GM18519 (cell line): Measurements from ENCODE around the gene ACSF3.
"Not testable (repeated sequence)": the region's sequence is repeated elsewhere in the genome, so short reads cannot be mapped to it uniquely, and the experiment has no call there.

Source experiments
- ATAC-seq: cut with Tn5 transposase; IDR thresholded peaks from one replicate; pipeline ENCODE4 v1.9.1; 2021; ENCODE audit warnings: mild to moderate bottlenecking, moderate library complexity; ENCODE audit not compliant: unreplicated experiment, low FRiP score

Gene ACSF3

DNA sequence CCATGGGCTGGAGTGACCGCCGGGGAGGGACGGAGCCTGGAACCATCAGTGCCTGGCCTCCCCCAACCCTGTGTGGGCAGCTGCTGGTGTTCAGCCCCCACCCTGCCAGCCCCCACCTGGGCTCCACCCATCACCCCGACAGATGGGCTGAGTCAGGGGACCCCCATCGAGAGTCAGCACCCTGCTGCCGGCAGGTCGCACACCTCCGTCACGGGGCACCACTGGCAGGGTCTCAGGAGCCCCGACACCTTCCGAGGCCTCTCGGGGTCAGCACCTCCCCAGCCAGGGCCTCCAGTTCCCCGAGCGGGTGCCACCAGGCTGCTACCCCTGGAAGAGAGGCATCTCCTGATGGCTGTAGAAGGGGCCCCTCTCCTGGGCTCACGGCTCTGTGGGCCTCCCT lies 38.3 kb upstream of the ACSF3 start:
- no peak for ATAC-seq

DNA sequence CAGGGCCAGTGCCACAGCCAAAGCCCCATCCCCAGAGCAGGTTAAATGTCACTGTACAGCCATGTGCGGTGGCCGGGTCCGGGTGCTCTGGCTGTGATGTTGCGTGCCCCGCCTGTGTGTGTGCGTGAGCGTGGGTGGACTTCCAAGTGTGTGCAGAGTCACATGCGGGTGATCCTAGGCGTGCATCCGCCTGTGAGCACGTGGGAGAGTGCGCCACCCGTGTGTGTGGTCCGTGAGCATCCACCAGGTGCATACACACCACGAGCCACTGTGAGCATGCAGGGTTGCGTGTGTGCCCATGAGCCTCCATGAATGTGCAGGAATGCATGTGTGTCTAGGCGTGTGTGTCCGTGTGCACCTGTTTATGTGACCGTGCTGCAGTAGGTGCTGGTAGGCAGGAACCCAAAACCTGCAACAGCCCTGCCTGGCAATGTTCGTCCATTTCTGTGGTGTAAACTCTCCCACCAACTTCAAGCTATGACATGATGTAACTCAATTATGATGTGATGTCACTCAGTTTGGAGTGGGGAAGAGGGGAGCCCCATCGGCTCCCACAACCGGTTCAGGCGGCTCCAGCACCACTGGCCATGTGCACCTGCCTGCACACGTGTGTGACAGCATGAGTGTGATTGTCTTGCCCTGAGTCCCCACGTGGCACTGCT lies 37.6 kb upstream of the ACSF3 start:
- no peak for ATAC-seq

DNA sequence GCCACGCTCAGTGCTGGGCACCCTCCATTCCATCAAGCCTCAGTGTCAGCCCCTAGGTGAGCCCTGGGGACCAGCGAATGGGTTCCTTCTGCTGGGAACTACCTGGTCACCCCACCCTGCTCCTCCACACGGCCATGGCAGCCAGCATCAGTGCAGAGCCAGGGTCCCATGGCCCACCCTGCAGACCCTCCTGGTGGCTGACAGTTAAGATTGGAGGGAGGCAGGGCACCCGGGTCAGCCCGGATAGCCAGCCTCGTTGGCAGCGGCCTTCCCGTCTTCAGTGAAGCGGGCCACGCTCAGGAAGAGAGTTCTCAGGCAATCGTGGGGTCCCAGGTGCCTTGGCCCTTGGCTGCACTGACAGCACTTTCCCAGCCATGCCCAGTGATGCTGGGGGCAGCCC lies 37.1 kb upstream of the ACSF3 start:
- ATAC-seq: no peak

DNA sequence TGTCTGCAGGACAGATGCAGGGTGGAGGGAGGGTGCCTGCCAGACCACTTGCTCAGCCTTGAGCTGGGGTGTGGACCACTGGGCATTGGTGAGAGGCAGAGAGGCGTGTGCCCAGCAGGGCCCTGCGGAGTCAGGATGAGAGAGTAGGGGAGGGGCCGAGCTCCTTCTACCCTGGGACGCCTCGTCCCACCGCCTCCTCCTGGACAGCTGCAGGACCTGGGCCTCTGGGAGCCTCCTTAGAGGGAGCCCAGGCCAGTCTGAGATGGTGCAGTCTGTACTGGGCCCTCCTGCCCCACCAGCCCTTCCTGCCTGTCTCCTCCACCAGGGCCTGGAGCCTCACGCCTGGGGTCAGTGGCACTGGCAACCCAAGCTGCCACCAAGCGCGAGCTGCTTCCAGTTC lies 35.9 kb upstream of the ACSF3 start:
- ATAC-seq: no peak

DNA sequence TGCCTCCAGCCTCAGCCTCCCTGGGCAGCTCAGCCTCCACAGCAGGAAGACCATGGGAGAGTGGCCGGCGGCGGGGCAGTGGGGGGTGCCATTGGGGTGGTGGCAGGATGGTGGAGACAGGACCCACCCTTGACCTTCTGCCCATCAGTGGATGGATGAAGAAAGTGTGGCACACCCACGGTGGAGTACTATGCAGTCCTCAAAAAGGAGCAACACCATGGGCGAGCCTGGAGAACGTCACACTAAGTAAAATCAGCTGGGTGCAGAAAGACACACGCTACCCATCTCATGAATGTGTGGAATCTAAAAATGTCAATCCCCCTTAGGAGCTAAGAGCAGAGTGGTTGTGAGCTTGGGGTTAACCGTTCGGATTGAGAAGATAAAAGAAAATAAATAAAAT lies 34.8 kb upstream of the ACSF3 start:
- no peak for ATAC-seq

DNA sequence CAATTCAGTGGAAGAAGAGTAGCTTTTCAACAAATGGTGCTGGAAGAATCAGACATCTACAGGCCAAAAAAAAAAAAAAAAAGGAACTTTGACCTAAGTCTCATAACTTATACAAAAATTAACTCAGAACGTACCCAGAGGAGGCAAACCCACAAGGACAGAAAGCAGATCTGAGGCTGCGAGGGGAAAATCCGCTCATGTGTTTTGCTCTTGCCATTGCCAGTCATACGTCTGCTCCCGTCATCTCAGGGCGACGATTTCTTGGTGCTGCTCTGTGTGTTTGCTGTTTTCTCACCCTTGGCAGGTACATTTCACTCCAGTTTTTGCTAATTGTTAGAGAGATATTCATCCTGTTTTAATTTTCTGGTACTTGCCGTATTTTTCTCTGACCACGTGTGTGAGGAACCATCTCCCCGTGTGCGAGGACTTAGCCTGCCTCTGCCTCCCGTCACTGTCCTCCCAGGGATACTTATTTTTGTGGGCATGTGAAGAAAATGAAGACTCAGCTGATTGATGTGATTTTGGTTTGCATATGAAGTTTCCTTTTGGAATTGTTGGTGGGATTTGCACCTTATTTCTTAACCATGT lies 33.4 kb upstream of the ACSF3 start:
- ATAC-seq: no peak

DNA sequence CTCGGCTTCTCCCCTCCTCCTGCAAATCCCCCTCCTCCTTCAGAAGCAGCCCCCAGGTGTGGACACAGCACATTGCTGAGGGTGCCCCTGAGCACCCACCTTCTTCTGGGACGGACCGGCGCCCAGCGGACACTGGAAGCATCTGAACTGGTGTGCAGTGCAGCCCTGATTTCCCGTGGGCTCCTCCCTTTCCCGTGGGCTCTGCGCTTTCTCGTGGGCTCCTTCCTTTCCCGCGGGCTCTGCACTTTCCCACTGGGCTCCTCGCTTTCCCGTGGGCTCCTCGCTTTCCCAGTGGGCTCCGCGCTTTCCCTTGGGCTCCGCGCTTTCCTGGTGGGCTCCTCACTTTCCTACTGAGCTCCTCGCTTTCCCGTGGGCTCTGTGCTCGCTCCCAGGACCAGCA lies 32.6 kb upstream of the ACSF3 start:
- ATAC-seq: no peak

DNA sequence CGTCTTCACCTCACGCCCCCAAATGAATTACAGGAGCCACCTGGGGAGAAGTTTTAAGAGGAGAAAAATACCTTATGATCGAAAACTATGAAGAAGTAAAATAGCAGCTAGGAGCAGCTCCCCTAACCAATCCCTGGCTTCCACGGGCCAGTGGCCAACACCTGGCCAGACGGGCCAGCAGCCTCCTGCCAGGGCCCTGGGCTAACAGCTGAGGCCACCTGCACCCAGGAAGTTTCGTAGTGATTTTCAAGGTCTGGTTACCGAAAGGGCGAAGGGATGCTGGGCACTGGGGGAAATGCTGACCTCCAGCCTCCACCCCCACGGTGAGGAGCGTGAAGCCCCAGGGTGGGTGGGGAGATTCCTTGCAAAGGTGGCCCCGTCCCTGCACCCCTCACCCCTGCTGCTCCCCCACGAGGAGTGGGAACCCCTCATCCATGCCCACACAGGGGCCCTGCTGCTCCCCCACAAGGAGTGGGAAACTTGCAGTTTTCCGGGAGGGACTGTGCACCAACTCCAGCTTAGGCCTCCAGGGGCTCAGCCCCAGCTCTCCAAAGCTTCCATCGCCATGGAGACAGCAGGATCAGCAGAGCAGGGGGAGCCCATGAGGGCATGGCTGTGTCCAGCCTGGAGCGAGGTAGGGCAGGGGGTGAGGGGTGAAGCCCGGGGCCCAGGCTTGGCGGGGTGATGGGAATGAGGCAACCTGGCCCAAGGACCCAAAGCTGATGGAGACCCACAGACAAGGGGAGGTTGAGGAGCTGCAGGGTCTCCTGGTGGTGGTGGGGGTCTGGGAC lies 31.9 kb upstream of the ACSF3 start:
- no peak for ATAC-seq

DNA sequence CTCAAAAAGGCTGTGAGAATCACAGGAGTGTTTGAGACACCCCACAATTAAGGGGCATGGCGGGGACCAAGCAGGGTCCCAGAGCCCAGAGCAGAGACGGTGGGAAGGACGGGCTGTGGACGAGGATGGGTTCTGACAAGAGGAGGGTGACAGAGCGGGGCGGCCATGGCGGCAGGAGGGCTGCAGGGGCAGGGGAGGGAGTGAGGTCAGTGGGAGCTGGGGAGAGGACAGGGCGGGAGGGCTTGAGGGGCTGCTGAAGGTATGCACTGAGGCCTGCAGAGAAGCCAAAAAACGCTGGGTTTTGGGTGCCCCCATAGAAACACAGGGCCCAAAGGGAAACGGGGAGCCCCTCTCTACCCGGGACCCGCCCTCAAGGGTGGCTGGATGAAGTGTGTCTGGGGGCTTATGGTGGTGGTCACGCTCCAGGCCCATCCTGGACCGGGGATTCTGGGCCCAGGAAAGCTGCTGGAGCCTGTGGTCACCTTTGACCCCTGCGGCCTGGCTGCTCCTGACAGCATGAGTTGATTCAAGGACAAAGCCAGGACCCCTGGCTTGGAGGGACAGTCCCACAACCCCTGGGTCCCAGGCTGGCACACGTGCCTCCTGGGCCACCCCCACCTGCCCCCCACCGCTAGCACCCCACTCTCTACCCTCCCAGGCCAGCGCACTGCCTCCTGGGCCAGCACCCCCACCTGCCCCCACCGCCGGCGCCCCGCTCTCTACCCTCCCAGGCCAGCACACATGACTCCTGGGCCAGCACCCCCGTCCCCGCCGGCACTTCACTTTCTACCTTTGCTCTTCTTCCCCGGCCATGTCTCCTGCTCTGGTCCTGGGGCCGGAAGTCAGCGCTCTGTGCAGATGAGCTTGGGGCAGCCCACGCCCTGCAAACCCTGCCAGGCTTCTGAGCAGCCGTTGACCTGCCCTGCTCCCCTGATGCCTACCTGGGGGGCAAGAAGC lies 31.0 kb upstream of the ACSF3 start:
- no peak for ATAC-seq

DNA sequence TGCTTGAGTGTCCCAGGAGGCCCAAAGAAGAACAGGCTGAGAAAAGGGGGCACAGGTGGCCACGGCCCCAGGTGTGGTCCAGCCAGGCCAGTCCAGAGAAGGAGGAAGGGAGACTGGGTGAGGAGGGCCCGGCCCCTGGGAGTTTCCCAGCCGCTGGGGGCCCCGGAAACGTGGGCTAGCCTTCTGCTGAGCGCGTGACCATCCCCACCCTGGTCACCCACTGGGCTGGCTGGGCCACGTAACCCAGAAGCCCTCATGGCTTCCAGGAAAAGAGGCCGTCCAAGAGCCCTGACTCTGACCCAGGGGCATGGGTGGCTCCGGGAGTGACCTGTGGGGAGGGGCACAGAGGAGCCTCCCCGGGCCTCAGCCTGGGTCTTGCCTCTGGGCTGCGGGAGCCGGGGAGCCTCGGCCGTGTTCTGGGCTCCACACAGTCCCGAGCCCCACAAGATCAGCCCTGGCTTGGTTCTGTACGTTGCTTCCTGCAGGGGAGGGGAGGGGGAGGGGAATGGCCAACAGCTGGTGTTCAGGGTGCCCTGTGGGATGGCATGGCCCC lies 29.8 kb upstream of the ACSF3 start:
- ATAC-seq: no peak

DNA sequence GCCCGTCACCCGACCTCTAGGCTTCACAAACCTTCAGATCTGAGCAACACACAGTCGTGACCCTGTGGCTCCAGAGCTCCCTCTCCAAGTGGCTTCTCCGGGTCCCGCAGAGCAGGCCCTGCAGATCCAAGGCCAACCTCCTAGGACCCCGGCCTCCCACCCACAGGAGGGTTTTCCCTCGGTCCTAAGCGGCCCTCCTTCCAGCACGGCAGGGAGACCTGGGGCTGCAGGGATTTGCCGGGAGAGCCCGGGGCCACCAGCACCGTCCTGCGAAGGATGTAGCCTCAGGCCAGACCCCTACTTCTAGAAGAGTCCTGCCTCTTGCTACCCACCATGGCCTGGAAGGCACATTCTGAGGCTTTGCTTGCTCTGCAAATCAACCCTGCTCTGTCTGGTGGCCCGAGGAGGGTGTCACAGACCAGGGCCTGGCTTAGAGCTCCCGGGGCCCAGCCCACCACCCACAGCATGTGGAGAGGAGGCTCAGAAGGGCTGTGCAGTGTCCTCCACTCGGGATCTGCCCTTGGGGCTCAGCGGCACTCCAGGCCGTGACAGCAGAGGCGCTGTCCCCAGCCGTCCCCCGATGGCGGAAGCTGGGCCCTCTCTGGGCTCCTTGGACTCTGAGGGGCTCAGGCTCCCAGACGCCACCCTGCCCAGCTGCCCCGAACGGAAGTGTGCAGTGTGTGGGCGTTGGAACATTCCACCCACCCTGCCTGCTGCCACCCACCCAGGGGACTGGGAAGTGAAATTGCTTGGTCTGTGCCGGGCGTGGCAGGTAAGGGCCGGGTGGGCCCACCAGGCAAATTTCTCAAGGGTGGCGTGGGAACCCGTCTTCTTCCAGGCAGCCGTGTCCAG lies 28.8 kb upstream of the ACSF3 start:
- ATAC-seq: no peak

DNA sequence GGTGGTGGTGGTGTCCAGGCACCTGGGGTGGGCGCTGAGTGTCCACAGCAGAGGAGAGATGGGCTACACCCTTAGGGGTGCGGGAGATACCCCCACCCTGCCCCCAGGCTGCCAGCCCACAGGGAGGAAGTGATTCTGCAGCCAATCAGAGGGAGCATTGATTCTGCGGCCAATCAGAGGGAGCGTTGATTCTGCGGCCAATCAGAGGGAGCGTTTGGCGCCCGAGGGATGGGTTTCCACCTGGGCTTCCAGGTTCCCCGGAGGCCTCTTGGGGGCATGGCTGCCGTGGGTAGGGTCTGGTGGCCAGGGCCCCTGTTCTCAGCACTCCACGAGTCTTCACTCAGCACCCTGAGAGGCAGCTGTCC lies 28.2 kb upstream of the ACSF3 start:
- ATAC-seq: no peak

DNA sequence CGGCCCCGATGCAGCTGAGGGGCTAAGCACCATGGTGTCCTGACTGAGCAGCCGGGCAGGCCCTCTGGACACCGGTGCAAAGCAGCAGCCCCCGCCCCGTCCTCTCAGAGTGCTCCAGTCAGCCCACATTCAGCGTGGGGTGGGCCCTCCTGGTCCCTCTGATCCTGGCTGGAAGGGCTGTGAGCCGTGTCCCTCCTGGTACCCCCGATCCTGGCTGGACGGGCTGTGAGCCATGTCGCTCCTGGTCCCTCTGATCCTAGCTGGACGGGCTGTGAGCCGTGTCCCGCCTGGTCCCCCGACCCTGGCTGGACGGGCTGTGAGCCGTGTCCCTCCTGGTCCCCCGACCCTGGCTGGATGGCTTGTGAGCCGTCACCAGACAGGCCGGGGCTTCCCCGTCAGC lies 26.9 kb upstream of the ACSF3 start:
- no peak for ATAC-seq

DNA sequence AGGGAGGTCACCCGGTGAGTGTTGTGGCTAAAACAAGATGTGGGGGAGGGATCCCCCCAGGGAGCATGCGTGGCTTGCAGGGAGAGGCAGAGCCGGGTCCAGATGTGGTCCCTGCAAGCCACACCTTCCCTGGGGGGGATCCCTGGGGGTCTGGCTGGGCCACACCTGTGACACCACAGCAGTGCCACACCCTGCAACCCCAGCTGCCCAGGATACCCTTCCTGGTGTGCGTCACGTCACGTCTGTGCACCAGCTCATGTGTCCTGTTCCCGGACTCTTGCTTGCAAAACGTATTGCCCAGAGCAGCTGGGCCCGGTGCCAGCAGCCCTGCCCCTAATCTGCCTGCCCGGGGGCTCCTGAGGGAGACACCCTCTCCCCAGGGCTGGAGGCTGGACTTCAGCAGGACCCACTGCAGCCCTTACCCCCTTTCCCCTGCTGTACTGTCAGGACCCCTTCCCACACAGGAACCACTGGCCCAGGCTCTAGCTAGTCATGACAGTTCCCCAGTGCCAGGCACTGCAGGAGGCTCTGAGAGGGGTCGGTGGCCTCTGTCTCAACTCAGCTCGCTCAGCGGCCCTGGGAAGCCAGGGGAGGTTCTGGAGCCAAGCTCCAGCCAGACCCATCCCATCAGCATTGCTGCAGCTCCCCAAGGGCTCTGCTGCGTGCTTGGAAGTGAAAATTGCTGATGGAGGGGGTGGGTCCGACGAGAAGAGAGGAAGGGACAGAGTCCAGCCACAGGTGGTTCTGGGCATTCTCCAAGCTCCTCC lies 25.8 kb upstream of the ACSF3 start:
- no peak for ATAC-seq

DNA sequence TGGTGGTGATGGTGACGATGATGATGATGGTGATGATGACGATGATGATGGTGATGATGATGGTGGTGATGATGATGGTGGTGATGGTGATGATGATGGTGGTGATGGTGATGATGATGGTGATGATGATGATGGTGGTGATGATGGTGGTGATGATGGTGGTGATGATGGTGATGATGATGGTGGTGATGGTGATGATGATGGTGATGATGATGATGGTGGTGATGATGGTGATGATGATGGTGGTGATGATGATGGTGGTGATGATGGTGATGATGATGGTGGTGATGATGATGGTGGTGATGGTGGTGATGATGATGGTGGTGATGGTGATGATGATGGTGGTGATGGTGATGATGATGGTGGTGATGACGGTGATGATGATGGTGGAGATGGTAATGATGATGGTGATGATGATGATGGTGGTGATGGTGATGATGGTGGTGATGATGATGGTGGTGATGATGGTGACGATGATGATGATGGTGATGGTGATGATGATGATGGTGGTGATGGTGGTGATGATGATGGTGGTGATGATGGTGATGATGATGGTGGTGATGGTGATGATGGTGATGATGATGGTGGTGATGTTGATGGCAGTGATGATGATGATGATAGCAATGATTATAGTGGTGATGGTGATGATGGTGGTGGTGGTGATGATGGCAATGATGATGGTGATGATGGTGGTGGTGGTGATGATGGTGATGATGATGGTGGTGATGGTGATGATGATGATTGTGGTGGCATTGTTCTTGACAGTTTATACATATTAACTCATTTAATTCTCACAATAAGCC lies 24.6 kb upstream of the ACSF3 start:
- not testable (repeated sequence) for ATAC-seq

DNA sequence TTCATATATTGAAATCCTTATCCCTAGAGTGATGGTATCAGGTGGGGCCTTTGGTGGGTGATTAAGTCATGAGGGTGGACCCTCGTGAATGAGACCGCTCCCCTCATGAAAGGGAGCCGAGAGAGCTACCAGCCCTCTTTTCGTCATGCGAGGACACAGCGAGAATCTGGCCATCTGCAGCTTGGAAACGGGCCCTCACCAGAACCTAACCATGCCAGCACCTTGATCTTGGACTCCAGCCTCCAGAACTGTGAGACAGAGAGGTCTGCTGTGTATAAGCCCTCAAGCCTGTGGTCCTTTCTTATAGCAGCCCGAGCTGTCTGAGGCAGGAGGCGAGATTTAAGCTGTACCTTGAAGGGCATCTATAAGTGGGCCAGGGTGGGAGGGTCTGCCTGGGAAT lies 23.7 kb upstream of the ACSF3 start:
- no peak for ATAC-seq

DNA sequence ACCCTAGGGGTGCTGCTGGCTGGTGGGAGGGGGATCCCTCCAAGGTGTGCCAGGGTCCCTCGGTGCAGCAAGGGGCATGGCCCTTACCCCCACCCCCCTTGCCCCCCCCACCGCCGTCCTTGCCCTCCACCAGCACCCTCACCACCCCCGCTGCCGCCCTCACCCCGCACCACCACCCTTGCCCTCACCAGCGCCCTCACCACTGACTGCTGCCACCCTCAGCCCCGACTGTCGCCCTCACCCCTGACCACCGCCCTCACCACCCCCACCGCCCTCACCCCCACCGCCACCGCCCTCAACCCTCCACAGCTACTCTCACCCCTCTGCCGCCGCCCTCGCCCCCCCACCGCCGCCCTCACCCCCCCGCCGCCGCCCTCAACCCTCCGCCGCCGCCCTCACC lies 23.1 kb upstream of the ACSF3 start:
- ATAC-seq: no peak
